ENCODE data around the gene CCDC171. TPM values are rescaled to one million over a fixed set of nuclear protein-coding genes. Genes with fewer than 3 reads are reported as not detected.

Gene CCDC171
- total RNA-seq, 6 experiments from 2014 or later: 0.42 to 0.80 (median 0.45) TPM

- no peaks in the 10 kb centered on the region for H3K4me1 ChIP-seq
- no peaks in the 10 kb centered on the region for H3K9me3 ChIP-seq
- no peak for ATAC-seq
- no peaks in the 10 kb centered on the region for H3K36me3 ChIP-seq
- 30% methylated on average over 1 of the region's 1 CpG for WGBS (ENCODE audit: insufficient coverage, low coverage, low lambda C conversion rate, missing lambda C conversion rate)
- H3K27me3 ChIP-seq: no peaks in the 10 kb centered on the region
- no peak overlapping the region for H3K4me3 ChIP-seq
- DNase-seq: no peak
- intact Hi-C loops (cut with DNase I): no loop called here
- H3K27ac ChIP-seq: no peak overlapping the region
- no peak for TF ChIP-seq CTCF (IDR thresholded peaks at IDR 0.05)
These were observed 210.5 kb downstream of the CCDC171 start for GRCh38 chr9:15763371-15763770.

- ATAC-seq (no peak), DNase-seq (no peak)
- Histone ChIP-seq H3K27ac (no peak overlapping the region), H3K9me3 (no peaks in the 10 kb centered on the region), H3K36me3 (no peaks in the 10 kb centered on the region), H3K27me3 (no peaks in the 10 kb centered on the region), H3K4me1 (no peaks in the 10 kb centered on the region), H3K4me3 (no peak overlapping the region)
- WGBS (ENCODE audit: insufficient coverage, low coverage, low lambda C conversion rate, missing lambda C conversion rate): 81% methylated on average over 2 of the region's 2 CpGs
- intact Hi-C loops (cut with DNase I): no loop called here
- no peak for TF ChIP-seq POLR2A (IDR thresholded peaks at IDR 0.05)
- no peak for TF ChIP-seq CTCF (IDR thresholded peaks at IDR 0.05)
These were observed 211.3 kb downstream of the CCDC171 start for GRCh38 chr9:15764131-15764530.

GRCh38 chr9:15769547-15769946 lies 216.7 kb downstream of the CCDC171 start:
- DNase-seq (no peak), ATAC-seq (no peak)
- no peak overlapping the region for H3K4me3 ChIP-seq
- no peaks in the 10 kb centered on the region for H3K27me3 ChIP-seq
- intact Hi-C loops (cut with DNase I): no loop called here
- no peaks in the 10 kb centered on the region for H3K36me3 ChIP-seq
- no peaks in the 10 kb centered on the region for H3K9me3 ChIP-seq
- no peak for TF ChIP-seq POLR2A (IDR thresholded peaks at IDR 0.05)
- TF ChIP-seq CTCF (IDR thresholded peaks at IDR 0.05): no peak
- no peak overlapping the region for H3K27ac ChIP-seq
- WGBS (ENCODE audit: insufficient coverage, low coverage, low lambda C conversion rate, missing lambda C conversion rate): 70% methylated on average over 5 of the region's 5 CpGs
- H3K4me1 ChIP-seq: no peaks in the 10 kb centered on the region

DNA sequence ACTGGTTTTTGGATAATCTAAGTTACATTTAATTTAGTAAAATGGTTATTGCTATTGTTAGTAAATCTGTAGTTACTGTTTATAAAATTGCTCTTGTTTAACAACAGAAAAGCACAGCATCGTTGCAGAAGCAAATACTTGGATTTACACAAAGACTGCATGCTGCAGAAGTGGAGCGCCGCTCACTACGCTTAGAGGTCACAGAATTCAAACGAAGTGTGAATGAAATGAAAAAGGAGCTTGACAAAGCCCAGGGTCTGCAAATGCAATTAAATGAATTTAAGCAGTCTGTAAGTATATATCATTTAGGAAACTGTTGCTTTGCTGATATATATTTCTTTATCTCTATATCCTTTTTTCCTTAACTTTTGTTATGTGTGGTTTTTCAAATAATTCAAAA lies 226.0 kb downstream of the CCDC171 start:
- WGBS (ENCODE audit: insufficient coverage, low coverage, low lambda C conversion rate, missing lambda C conversion rate): 71% methylated on average over 5 of the region's 5 CpGs
- TF ChIP-seq POLR2A (IDR thresholded peaks at IDR 0.05) (no peak), CTCF (IDR thresholded peaks at IDR 0.05) (no peak)
- Histone ChIP-seq H3K27me3 (no peaks in the 10 kb centered on the region), H3K4me1 (no peaks in the 10 kb centered on the region), H3K4me3 (no peak overlapping the region), H3K9me3 (no peaks in the 10 kb centered on the region), H3K36me3 (no peaks in the 10 kb centered on the region), H3K27ac (no peak overlapping the region)
- DNase-seq (no peak), ATAC-seq (no peak)
- intact Hi-C loops (cut with DNase I): no loop called here

- no peak for ATAC-seq
- H3K9me3 ChIP-seq: no peaks in the 10 kb centered on the region
These were observed 229.3 kb downstream of the CCDC171 start for GRCh38 chr9:15782106-15782505.

More at GRCh38 chr9:15782106-15782505, 229.3 kb downstream of the CCDC171 start:
- Histone ChIP-seq H3K27me3 (no peaks in the 10 kb centered on the region), H3K27ac (no peak overlapping the region), H3K36me3 (no peaks in the 10 kb centered on the region), H3K4me1 (no peaks in the 10 kb centered on the region), H3K4me3 (no peak overlapping the region)
- WGBS (ENCODE audit: insufficient coverage, low coverage, low lambda C conversion rate, missing lambda C conversion rate): 77% methylated on average over 5 of the region's 5 CpGs
- intact Hi-C loops (cut with DNase I): no loop called here
- DNase-seq: no peak
- TF ChIP-seq POLR2A (IDR thresholded peaks at IDR 0.05) (no peak), CTCF (IDR thresholded peaks at IDR 0.05) (no peak)

Measured in right lobe of liver (tissue), 6 donors.